ENCODE data around the gene ITPKA. TPM values are rescaled to one million over a fixed set of nuclear protein-coding genes. Genes with fewer than 3 reads are reported as not detected.
A peak's percentile ranks its signal among the peaks of the same experiment; 100 is the strongest.

The ITPKA gene
- total RNA-seq, 2 donors from 2014 or later, result 3.5 to 5.5 TPM

DNA sequence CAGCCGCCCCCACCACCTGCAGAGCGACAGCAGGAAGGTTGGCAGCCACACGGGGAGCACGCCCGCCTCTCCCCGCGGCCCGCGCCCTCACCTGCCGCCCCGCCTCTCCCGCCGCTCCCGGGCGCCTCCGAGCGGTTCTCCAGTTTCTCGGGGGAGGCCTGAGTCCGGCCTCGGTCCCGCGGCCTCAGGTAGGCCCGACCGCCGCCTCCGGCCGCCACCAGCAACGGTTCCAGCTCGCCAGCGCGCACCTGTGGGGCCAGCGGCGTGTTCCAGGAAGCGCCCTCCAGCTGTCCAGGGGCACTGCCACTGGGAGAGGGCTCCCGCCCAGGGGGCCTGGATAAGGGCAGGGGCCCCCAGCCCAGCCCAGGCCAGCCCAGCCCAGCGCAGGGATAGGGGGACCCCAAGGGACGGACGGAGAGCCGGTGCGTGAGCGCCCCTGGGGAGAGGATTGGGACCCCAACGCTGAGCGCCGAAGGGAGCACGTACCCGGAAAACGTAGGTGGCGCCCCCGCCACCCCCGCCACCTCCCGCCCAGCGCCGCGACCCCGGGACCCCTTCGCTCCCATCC lies 17.7 kb downstream of the ITPKA start:
- ATAC-seq (replicated peaks), result no peak
- H3K36me3 Mint-ChIP-seq (ENCODE audit: low read depth), result peaks cover 1% of the 10 kb centered on the region
- H3K27me3 Mint-ChIP-seq, result no peaks in the 10 kb centered on the region
- peaks cover 8% of the 10 kb centered on the region for H3K4me1 Mint-ChIP-seq
- no peak overlapping the region for H3K27ac Mint-ChIP-seq
- H3K9me3 Mint-ChIP-seq, result no peaks in the 10 kb centered on the region
- H3K4me3 Mint-ChIP-seq, result peak overlapping the region; percentile 77

DNA sequence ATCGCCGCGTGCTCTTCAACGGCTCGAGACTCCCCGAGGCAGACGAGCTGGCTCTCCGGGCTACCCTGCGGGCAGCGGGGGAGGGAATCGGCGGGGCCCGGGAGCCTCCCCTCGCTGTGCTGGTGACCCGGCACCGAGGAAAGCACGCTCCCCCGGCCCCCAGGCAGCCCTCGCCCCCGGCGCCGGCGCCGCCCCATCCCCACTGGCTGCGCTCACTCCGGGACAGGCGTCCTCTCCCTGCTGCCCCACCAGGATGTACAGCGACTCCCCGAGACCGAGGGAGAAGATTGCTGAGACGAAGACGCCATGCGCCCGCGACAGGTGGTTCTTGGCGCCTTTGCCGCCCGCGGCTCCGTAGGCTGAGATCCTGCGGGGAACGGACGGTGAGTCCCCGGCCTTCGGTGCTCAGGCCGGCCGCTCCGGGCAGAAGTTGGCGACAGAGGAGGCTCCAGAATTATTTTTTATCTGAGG lies 18.3 kb downstream of the ITPKA start:
- ATAC-seq (replicated peaks), result peak; percentile 31
- Mint-ChIP-seq H3K27ac (no peak overlapping the region), H3K9me3 (no peaks in the 10 kb centered on the region), H3K36me3 (ENCODE audit: low read depth) (peaks cover 6% of the 10 kb centered on the region), H3K4me1 (peaks cover 8% of the 10 kb centered on the region), H3K4me3 (peak overlapping the region; percentile 77), H3K27me3 (no peaks in the 10 kb centered on the region)

DNA sequence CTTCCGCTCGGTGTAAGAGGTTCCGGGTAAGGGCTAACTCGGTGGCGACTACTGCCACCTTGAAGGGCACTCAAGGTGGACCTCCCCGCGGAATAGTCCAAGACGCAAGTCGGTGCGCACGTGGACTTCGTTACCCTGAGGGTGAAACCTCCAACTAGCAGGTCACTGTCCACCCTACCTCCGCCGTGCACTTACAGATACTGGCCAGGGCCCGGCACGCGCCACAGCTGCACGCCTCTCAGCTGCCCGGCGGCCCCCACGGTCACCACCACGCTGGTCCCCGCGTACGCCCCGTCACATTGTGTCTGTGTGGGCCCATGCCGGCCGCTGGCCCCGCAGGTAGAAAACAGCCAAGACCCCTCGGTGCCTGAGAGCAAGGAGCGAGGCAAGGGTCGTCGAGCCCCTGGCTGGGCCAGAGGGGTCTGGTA lies 18.9 kb downstream of the ITPKA start:
- no peaks in the 10 kb centered on the region for H3K27me3 Mint-ChIP-seq
- peaks cover 12% of the 10 kb centered on the region for H3K36me3 Mint-ChIP-seq (ENCODE audit: low read depth)
- H3K27ac Mint-ChIP-seq, result no peak overlapping the region
- H3K4me1 Mint-ChIP-seq, result peaks cover 8% of the 10 kb centered on the region
- peak overlapping the region; percentile 77 for H3K4me3 Mint-ChIP-seq
- no peak for ATAC-seq (replicated peaks)
- H3K9me3 Mint-ChIP-seq, result no peaks in the 10 kb centered on the region

DNA sequence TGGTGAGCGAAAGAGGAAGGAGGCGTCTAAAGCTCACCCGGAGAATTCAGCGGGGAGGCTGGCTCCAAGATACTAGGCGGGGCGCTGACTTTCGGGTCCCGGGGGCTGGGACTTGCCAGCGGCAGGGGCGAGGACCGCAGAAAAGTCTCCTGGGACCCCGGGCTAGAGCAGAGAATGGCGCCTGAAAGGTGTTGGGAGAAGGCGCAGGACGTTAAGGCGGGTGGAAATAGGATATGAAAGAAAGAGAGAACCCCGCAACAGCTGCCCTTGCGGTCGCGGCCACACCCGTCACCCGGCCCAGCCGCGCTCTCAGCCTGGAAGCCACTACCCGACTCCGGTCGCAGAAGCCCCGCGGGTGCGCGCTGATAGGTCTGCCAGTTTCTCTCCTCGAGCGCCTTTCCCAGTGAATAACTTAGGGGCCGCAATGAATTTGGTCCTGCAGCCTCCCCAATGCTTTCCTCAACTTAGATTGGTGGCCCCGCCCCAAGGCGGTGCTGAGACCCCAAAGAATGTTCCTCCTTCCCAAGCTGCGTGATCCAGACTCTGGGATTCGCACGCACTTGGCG lies 19.3 kb downstream of the ITPKA start:
- H3K4me3 Mint-ChIP-seq, result peak overlapping the region; percentile 77
- no peak overlapping the region for H3K27ac Mint-ChIP-seq
- peak; percentile 13 for ATAC-seq (replicated peaks)
- H3K36me3 Mint-ChIP-seq (ENCODE audit: low read depth), result peaks cover 16% of the 10 kb centered on the region
- H3K4me1 Mint-ChIP-seq, result peaks cover 8% of the 10 kb centered on the region
- no peaks in the 10 kb centered on the region for H3K27me3 Mint-ChIP-seq
- no peaks in the 10 kb centered on the region for H3K9me3 Mint-ChIP-seq

DNA sequence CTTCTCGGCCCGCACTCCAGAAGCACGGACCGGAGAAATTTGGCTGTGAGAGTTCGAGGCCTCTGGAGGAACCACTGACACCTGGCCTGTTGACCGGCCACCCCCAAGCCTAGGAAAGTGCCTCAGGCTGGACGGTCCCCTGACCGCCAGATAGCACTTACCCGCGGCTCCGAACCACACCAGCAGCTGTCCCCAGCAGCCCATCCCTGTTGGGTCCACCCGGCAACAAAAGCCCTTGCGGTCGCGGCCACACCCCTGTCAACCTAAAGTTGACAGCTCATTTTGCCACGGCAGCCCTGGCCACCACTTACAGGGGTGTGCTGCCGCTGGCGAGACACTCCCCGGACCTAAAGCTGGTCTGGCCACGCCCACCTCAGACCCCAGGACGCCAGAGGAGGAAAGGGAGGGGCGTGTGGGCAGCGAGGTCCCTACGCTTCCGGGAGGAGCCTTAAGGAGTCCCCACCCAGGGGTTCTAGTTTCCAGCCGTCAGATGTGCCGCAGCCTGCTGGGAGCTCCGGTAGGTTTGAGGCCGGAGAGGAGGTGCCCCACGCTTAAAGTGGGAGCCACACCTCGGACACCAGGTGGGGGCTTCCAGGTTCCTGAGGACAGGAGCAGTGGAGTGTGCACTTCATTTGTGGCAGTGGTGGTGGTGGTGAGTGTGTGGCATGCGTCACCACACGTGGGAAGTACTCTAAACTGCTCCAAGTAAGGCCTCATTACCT lies 20.0 kb downstream of the ITPKA start, which contains the start of gene LTK:
LTK (minus strand) TSS at position 322 of the 722 bp plus-strand sequence; CDS start at position 204, 118 bp downstream.
- Mint-ChIP-seq H3K9me3 (no peaks in the 10 kb centered on the region), H3K36me3 (ENCODE audit: low read depth) (peaks cover 16% of the 10 kb centered on the region), H3K4me3 (peak within 1 kb of the TSS; percentile 77), H3K27me3 (no peaks in the 10 kb centered on the region), H3K4me1 (peaks cover 8% of the 10 kb centered on the region), H3K27ac (no peak within 1 kb of the TSS)
- ATAC-seq (replicated peaks), result peak; percentile 75

DNA sequence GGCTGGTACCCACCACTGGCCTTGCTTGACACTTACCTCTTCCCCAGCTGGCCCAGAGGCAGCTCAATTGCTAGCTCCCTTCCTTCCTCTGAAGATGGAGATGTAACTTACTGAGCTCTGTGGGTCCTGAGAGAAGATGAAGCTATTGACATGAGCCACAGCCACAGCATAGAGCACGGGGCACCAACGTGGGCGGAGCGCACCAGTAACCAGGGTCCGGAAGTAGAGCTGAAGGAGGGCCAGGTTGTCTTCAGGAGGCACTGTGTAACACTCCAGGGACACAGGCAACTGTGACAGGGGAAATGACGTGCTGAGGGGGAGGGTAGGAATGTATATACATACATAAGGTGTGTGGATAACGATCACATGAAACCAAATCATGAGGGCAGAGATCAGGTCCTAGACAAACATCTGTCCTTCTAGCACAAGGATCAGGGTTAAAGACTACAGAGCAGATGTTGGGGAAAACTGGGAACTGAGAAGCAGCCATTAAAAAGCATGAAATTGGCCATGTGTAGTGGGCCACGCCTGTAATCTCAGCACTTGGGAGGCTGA lies 24.3 kb downstream of the ITPKA start:
- H3K36me3 Mint-ChIP-seq (ENCODE audit: low read depth), result peaks cover 35% of the 10 kb centered on the region
- ATAC-seq (replicated peaks), result peak; percentile 18
- H3K9me3 Mint-ChIP-seq, result no peaks in the 10 kb centered on the region
- no peak overlapping the region for H3K27ac Mint-ChIP-seq
- H3K4me1 Mint-ChIP-seq, result peaks cover 8% of the 10 kb centered on the region
- no peaks in the 10 kb centered on the region for H3K27me3 Mint-ChIP-seq
- no peak overlapping the region for H3K4me3 Mint-ChIP-seq

DNA sequence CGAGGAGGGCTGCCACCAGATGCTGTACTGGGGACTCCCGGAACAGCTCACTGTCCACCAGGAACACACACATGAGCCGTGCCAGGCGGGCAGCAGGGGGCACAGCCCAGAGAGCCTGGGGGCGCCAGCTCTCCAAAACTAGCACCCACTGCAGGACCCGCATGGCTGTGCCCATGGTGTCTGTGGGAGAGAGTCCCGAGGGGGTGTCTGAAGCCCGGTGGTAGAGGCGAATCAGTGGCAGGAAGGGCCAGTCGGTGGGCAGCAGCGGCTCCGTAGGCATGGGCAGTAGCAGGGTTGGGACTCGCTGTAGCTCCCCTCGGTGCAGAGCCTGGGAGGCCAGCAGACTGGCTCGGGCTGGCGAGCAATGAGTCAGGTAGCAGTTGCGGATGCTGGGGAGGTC lies 27.0 kb downstream of the ITPKA start:
- no peak overlapping the region for H3K27ac Mint-ChIP-seq
- peaks cover 51% of the 10 kb centered on the region for H3K36me3 Mint-ChIP-seq (ENCODE audit: low read depth)
- no peaks in the 10 kb centered on the region for H3K4me1 Mint-ChIP-seq
- H3K9me3 Mint-ChIP-seq, result no peaks in the 10 kb centered on the region
- no peaks in the 10 kb centered on the region for H3K27me3 Mint-ChIP-seq
- ATAC-seq (replicated peaks), result no peak
- H3K4me3 Mint-ChIP-seq, result no peak overlapping the region

DNA sequence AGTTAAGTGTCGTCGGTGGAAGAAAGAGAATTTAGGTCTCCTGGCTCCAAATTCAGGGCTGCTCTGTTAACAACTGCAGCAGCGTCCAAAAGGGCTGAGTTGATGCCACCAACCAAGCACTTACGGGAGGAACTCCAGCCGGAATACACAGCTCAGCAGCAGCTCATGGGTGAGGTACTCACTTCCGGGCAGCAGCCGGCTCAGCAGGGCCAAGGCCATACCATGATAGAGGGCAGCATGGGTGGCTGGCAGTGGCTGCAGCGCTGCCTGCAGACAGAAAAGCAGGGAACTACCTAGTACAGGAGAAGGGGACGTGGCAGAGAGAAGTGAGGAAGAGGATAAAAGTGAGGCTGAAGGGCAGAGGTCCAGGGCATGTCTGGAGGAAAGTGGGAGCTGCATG lies 27.9 kb downstream of the ITPKA start:
- Mint-ChIP-seq H3K9me3 (no peaks in the 10 kb centered on the region), H3K27ac (no peak overlapping the region), H3K36me3 (ENCODE audit: low read depth) (peaks cover 57% of the 10 kb centered on the region), H3K4me1 (no peaks in the 10 kb centered on the region), H3K4me3 (no peak overlapping the region), H3K27me3 (no peaks in the 10 kb centered on the region)
- no peak for ATAC-seq (replicated peaks)

DNA sequence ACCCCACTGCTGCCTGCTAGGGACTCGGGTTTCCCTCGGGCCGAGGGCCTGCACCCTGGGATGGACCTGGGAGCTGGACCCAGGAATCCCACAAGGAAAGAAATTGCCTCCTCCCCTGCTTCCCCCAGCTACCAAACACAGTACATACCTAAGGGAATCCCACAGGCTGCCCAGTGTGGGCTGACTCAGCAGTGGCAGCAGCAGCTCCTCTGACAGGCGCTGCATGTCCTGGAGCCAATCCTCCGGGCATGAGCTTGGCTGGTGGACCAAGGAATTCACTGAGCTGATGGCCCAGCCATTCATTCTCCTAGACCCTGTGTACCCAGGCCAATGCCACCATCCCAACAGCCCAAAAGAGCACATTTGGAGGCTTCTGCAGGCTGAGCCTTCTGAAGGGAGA lies 29.4 kb downstream of the ITPKA start:
- H3K4me3 Mint-ChIP-seq, result no peak overlapping the region
- no peaks in the 10 kb centered on the region for H3K9me3 Mint-ChIP-seq
- H3K4me1 Mint-ChIP-seq, result no peaks in the 10 kb centered on the region
- no peak for ATAC-seq (replicated peaks)
- no peaks in the 10 kb centered on the region for H3K27me3 Mint-ChIP-seq
- no peak overlapping the region for H3K27ac Mint-ChIP-seq
- H3K36me3 Mint-ChIP-seq (ENCODE audit: low read depth), result peaks cover 58% of the 10 kb centered on the region

DNA sequence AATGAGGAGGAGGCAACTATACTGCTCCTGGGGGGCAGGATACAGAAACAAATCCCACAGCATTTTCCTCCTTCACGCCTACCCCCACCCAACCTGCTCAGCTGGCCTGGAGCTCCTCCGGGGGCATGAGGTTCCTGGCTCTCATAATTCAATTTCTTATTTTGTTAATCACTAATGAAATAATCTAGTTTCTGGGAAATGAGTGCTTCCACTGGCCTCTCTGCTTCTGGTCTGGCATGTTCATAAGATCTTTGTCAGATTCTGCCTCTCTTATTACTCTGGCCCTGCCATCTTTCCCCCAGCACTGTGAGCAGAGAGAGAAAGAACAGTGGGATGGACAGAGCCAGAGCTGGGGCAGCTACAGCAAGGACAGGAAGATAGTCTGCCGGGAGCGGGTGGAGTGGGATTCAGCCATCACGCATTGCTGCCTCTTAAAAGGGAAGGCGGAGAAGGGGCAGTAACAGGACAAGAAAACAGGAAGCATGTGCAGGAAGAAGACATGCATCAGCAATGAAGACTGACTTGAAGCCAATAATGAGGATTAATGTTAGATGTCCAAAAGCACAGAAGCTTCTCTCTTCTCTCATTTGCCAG lies 36.8 kb downstream of the ITPKA start:
- Mint-ChIP-seq H3K4me3 (no peak overlapping the region), H3K9me3 (no peaks in the 10 kb centered on the region), H3K4me1 (no peaks in the 10 kb centered on the region), H3K27me3 (no peaks in the 10 kb centered on the region), H3K36me3 (ENCODE audit: low read depth) (peaks cover 90% of the 10 kb centered on the region), H3K27ac (no peak overlapping the region)
- ATAC-seq (replicated peaks), result no peak

DNA sequence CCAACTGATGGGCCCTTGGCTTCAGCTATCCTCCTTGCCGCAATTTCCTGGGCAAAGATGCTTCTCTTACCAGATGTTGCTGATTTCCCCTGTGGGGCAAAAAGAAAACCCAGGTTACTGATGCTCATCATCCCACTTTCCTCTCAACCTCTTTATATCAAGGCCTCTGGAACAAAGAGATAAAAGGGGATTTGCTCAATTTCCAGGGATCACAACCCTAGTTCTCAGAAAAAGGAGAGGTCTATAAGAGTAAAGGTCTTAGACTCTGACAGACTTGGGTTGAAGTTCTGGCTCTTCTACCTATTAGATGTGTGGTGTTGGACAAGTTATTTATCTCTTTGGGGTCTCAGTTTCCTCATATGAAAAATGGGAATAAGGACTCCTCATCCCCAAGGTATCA lies 41.9 kb downstream of the ITPKA start:
- Mint-ChIP-seq H3K4me1 (peaks cover 4% of the 10 kb centered on the region), H3K4me3 (no peak overlapping the region), H3K27me3 (no peaks in the 10 kb centered on the region), H3K27ac (no peak overlapping the region), H3K9me3 (no peaks in the 10 kb centered on the region), H3K36me3 (ENCODE audit: low read depth) (peaks cover 64% of the 10 kb centered on the region)
- ATAC-seq (replicated peaks), result no peak

DNA sequence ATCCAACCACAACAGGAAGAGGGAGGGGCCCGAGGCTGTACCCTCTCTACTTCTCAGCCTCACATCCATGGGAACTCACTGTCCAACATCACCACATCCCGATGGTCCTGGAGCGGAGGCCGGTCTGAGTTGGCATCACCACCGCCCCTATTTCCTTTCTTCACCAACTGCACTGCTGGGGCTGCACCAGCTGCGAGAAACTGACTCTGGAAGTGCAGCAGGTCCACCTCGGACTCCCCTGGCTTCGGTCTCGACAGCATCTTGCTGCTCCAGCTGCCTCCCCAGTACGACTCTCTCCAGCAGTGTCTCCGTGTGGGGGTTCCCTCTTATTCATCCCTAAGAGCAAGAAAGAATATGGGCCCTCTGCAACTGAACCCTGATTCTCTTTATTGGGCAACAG lies 43.2 kb downstream of the ITPKA start:
- H3K36me3 Mint-ChIP-seq (ENCODE audit: low read depth), result peaks cover 55% of the 10 kb centered on the region
- H3K9me3 Mint-ChIP-seq, result no peaks in the 10 kb centered on the region
- H3K4me1 Mint-ChIP-seq, result peaks cover 4% of the 10 kb centered on the region
- no peak for ATAC-seq (replicated peaks)
- H3K4me3 Mint-ChIP-seq, result no peak overlapping the region
- no peak overlapping the region for H3K27ac Mint-ChIP-seq
- no peaks in the 10 kb centered on the region for H3K27me3 Mint-ChIP-seq

DNA sequence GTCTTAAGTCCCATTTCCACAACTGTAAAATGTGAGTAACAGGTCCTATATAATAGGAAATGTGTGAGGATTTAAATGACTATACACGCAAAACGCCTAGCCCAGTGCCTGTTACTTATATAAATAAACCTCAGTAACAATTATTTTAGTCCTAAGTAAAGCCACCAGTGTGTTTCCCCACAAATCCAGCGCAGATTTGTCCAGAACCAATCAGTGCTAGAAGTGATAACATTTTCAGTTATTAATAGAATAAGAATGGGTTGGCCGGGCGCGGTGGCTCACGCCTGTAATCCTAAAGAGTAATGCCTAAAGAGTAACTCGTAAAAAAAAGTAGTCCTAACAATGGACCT lies 49.8 kb downstream of the ITPKA start:
- no peak for ATAC-seq (replicated peaks)
- H3K36me3 Mint-ChIP-seq (ENCODE audit: low read depth), result no peaks in the 10 kb centered on the region
- no peaks in the 10 kb centered on the region for H3K9me3 Mint-ChIP-seq
- peak overlapping the region; percentile 93 for H3K27ac Mint-ChIP-seq
- H3K4me1 Mint-ChIP-seq, result peaks cover 7% of the 10 kb centered on the region
- no peaks in the 10 kb centered on the region for H3K27me3 Mint-ChIP-seq
- H3K4me3 Mint-ChIP-seq, result peak overlapping the region; percentile 97

DNA sequence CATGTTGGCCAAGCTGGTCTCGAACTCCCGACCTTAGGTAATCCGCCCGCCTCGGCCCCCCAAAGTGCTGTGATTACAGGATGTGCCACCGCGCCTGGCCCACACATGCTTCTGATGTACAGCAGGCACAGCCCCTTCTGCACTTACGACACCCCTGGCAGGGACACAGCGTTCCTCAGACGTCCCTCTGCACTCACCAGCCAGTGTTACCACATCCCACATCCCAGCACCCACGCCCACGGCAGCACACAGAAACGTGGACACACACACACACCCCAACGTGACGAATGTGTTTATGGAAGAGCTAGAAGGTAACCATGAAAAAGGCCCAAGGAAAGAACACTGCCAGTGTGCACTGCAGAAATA lies 51.0 kb downstream of the ITPKA start:
- no peak for ATAC-seq (replicated peaks)
- Mint-ChIP-seq H3K4me1 (peaks cover 7% of the 10 kb centered on the region), H3K9me3 (no peaks in the 10 kb centered on the region), H3K4me3 (peak overlapping the region; percentile 97), H3K36me3 (ENCODE audit: low read depth) (no peaks in the 10 kb centered on the region), H3K27ac (peak overlapping the region; percentile 93), H3K27me3 (no peaks in the 10 kb centered on the region)
